ENCODE results near the gene FCN3. TPM values are rescaled to one million over a fixed set of nuclear protein-coding genes. Genes with fewer than 3 reads are reported as not detected.
A peak's percentile ranks its signal among the peaks of the same experiment; 100 is the strongest.

Gene FCN3
- total RNA-seq, 1 donor from 2014 or later, result not detected

DNA sequence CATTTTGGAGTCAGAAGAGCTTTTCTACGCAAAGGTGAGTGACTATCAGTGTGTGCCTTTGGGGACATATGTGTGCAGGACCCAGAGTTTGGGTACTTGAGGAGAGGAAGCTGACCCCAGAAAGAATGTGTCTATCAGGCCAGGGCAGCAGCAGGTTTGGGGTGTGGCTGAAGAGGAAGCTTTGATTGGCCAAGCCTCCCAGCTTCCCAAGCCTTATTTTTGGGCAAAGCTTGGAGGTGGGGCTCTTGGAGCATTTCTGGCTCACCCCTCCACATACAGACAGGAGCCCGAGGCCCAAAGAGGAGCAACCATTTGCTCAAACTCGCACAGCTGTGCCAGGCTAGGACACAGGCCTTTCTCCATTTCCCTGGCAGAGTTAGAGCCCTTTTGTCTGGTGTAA is 22.5 kb upstream of the FCN3 start:
- no peak overlapping the region for H3K27ac Mint-ChIP-seq
- POLR2A ChIA-PET, result interaction anchor here (0.6 to 1.4 kb wide), 5 partner anchors 61 to 530 kb away, joined by 3 to 10 read pairs (median 5); no protein-coding TSS in a partner anchor
- CTCF ChIA-PET, result interaction anchor here (0.7 to 7.8 kb wide), 6 partner anchors 65 to 495 kb away, joined by 3 to 208 read pairs (median 6); partner anchors contain the start of gene AHDC1
- DNase-seq (no peak), ATAC-seq (ENCODE audit: low read depth) (no peak)
- no peaks in the 10 kb centered on the region for H3K27me3 Mint-ChIP-seq
- TF ChIP-seq, protein P1, sequence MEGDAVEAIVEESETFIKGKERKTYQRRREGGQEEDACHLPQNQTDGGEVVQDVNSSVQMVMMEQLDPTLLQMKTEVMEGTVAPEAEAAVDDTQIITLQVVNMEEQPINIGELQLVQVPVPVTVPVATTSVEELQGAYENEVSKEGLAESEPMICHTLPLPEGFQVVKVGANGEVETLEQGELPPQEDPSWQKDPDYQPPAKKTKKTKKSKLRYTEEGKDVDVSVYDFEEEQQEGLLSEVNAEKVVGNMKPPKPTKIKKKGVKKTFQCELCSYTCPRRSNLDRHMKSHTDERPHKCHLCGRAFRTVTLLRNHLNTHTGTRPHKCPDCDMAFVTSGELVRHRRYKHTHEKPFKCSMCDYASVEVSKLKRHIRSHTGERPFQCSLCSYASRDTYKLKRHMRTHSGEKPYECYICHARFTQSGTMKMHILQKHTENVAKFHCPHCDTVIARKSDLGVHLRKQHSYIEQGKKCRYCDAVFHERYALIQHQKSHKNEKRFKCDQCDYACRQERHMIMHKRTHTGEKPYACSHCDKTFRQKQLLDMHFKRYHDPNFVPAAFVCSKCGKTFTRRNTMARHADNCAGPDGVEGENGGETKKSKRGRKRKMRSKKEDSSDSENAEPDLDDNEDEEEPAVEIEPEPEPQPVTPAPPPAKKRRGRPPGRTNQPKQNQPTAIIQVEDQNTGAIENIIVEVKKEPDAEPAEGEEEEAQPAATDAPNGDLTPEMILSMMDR (IDR thresholded peaks at IDR 0.05), result no peak
- H3K9me3 Mint-ChIP-seq, result no peaks in the 10 kb centered on the region
- peaks cover 21% of the 10 kb centered on the region for H3K4me1 Mint-ChIP-seq
- H3K36me3 Mint-ChIP-seq (ENCODE audit: low read depth), result no peaks in the 10 kb centered on the region
- intact Hi-C loops (cut with micrococcal nuclease), result no loop called here
- no peak overlapping the region for H3K4me3 Mint-ChIP-seq

DNA sequence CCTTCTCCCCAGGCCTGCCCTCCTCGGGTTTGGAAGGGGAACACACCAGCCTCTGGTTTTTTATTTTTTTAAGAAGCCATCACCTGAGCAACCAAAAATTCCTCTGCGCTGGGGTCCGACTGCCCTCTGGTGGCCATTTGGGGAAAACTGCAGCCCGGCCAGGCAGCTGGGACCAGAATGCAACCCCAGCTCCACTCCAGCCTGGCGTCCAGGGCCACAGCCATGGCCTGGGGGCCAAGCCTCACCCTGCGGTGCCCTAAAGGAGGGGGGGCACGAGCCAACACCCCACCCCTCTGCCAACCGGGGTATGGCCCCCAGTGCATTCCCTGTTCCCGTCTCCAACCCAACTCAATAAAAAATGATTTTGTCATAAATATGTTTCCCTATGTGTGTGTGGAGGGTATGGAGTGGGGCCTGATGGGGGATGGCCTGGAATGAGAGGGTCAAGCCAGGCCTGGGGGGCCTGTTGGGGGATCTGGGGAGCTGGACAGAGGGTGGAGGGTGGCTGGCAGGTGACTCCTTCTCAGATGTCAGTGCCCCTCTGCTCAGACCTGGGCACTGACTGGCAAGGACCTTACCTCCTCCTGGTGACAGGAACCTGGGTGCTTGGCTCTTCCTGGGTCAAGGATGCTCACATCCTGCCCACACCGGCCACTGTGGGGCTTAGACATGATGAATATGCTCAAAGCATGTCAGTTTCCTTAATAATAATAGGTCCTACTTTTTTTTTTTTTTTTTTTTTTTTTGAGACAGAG is 21.0 kb upstream of the FCN3 start:
- intact Hi-C loops (cut with micrococcal nuclease), result loop anchor here (1.0 kb wide), 5 partner anchors 63 to 351 kb away; no protein-coding TSS in a partner anchor
- H3K27me3 Mint-ChIP-seq, result no peaks in the 10 kb centered on the region
- DNase-seq (peak; percentile 74), ATAC-seq (ENCODE audit: low read depth) (peak; percentile 40)
- TF ChIP-seq, protein P1 (IDR thresholded peaks at IDR 0.05), result peak; percentile 27
- no peak overlapping the region for H3K4me3 Mint-ChIP-seq
- H3K27ac Mint-ChIP-seq, result no peak overlapping the region
- no peaks in the 10 kb centered on the region for H3K36me3 Mint-ChIP-seq (ENCODE audit: low read depth)
- peaks cover 15% of the 10 kb centered on the region for H3K4me1 Mint-ChIP-seq
- ChIA-PET POLR2A (interaction anchor here (0.6 to 1.5 kb wide), 13 partner anchors 30 to 330 kb away, joined by 3 to 12 read pairs (median 4); no protein-coding TSS in a partner anchor), CTCF (interaction anchor here (0.6 to 7.8 kb wide), 28 partner anchors 8 to 351 kb away, joined by 3 to 208 read pairs (median 4); partner anchors contain the start of genes AHDC1, CD164L2, IFI6 and MAP3K6)
- H3K9me3 Mint-ChIP-seq, result no peaks in the 10 kb centered on the region

DNA sequence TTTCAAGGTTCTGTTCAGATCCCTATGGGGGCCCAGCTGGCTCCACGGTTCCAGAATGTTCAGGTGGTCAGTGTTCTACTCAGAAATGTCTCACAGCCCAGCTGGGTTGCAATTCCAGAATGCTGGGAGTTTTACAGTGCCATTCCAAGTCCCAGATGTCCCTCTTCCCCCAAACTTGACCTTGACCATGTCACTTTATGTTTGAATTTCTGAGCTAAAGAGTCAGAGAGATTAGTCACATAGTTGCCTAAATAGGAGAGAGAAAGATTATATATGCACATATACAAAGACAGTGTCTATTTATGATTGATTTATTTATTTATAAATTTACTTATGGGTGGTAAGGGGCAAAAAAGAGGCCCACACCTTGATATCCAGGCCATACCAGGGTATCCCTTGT is 20.3 kb upstream of the FCN3 start:
- no peaks in the 10 kb centered on the region for H3K36me3 Mint-ChIP-seq (ENCODE audit: low read depth)
- ATAC-seq (ENCODE audit: low read depth) (no peak), DNase-seq (no peak)
- H3K27me3 Mint-ChIP-seq, result no peaks in the 10 kb centered on the region
- intact Hi-C loops (cut with micrococcal nuclease), result loop anchor here (1.0 kb wide), 5 partner anchors 63 to 351 kb away; no protein-coding TSS in a partner anchor
- H3K27ac Mint-ChIP-seq, result no peak overlapping the region
- no peak overlapping the region for H3K4me3 Mint-ChIP-seq
- H3K4me1 Mint-ChIP-seq, result peaks cover 14% of the 10 kb centered on the region
- H3K9me3 Mint-ChIP-seq, result no peaks in the 10 kb centered on the region
- POLR2A ChIA-PET, result interaction anchor here (0.6 to 1.5 kb wide), 7 partner anchors 29 to 212 kb away, joined by 3 to 11 read pairs (median 5); no protein-coding TSS in a partner anchor
- CTCF ChIA-PET, result interaction anchor here (0.6 to 7.8 kb wide), 28 partner anchors 8 to 351 kb away, joined by 3 to 208 read pairs (median 4); partner anchors contain the start of genes AHDC1, CD164L2, IFI6 and MAP3K6
- TF ChIP-seq, protein P1 (IDR thresholded peaks at IDR 0.05), result no peak

DNA sequence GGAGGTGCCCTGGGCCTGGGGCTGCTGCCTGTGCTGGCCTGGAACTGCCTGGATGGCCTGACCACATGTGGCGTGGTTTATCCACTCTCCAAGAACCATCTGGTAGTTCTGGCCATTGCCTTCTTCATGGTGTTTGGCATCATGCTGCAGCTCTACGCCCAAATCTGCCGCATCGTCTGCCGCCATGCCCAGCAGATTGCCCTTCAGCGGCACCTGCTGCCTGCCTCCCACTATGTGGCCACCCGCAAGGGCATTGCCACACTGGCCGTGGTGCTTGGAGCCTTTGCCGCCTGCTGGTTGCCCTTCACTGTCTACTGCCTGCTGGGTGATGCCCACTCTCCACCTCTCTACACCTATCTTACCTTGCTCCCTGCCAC is 19.6 kb upstream of the FCN3 start:
- Mint-ChIP-seq H3K27ac (no peak overlapping the region), H3K4me3 (no peak overlapping the region), H3K4me1 (peaks cover 14% of the 10 kb centered on the region), H3K36me3 (ENCODE audit: low read depth) (no peaks in the 10 kb centered on the region), H3K27me3 (no peaks in the 10 kb centered on the region), H3K9me3 (no peaks in the 10 kb centered on the region)
- CTCF ChIA-PET, result interaction anchor here (0.6 to 7.8 kb wide), 20 partner anchors 9 to 350 kb away, joined by 3 to 208 read pairs (median 5); partner anchors contain the start of genes AHDC1 and MAP3K6
- no peak for ATAC-seq (ENCODE audit: low read depth)
- POLR2A ChIA-PET, result interaction anchor here (1.1 to 1.5 kb wide), 2 partner anchors 96 to 212 kb away, joined by 4 to 11 read pairs; no protein-coding TSS in a partner anchor
- TF ChIP-seq, protein P1 (IDR thresholded peaks at IDR 0.05), result no peak
- intact Hi-C loops (cut with micrococcal nuclease), result no loop called here
- DNase-seq, result no peak
